ENCODE measurements around the gene ADGRG6.
A peak's percentile ranks its signal among the peaks of the same experiment; 100 is the strongest.

Gene ADGRG6

DNA sequence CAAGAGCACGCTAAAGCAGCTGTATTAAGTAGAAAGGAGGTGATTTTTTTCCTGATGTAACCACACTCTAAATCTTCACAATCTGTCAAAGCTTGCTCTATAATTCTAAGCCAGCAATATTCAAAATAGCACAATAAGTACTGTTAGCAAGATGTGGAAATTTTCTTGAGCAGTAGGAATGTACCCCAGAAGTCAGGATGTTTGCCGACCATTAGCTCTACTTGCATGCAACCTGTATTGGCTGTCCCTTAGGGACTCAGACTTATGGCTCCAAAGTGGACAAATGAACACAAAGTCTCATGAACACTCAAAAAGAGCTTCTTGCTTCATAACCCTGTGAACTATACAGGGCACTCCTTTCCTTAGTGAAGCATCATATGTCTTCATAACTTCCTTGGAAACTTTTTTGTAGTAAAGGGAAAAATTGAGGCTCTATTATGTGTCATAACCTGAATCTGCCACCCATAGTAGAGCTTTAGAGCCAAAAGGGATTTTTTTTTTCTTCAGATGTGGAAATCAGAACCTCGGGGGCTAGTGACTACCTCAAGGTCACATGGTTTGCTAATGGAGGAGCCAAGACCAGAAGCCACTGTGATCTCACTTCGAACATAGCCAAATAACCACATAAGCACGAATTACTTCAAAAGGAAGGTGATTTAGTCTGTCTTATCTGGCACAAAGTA lies 54.5 kb downstream of the ADGRG6 start:
- Histone ChIP-seq H2AFZ (ENCODE audit: low read length) (peak overlapping the region; percentile 62; the same call in 1 of the 2 replicates), H3F3A (ENCODE audit: low read depth) (peaks cover 9% of the 10 kb centered on the region), H3K9ac (ENCODE audit: low read depth, low read length, poor library complexity, severe bottlenecking) (peak overlapping the region; percentile 15), H3K27me3 (ENCODE audit: insufficient read depth, low read length, poor library complexity, severe bottlenecking) (no peaks in the 10 kb centered on the region), H3K9me2 (replicated peaks; ENCODE audit: low read depth, low read length) (no peaks in the 10 kb centered on the region), H3K4me2 (ENCODE audit: low read depth, low read length, poor library complexity, severe bottlenecking) (peak overlapping the region; percentile 66), H3K4me3 (ENCODE audit: low read length, poor library complexity, severe bottlenecking) (peak overlapping the region; percentile 58), H3K36me3 (ENCODE audit: insufficient read depth, low read length) (no peaks in the 10 kb centered on the region), H3K79me2 (ENCODE audit: insufficient read depth, low read length) (no peaks in the 10 kb centered on the region), H3K9me3 (ENCODE audit: insufficient read depth, low read depth, low read length) (no peaks in the 10 kb centered on the region), H4K20me1 (ENCODE audit: insufficient read depth, low read length, poor library complexity, severe bottlenecking) (no peaks in the 10 kb centered on the region), H3K4me1 (ENCODE audit: insufficient read depth, low read length, poor library complexity, severe bottlenecking) (peaks cover 56% of the 10 kb centered on the region)
- TF ChIP-seq EZH2phosphoT487 (IDR thresholded peaks at IDR 0.05; ENCODE audit: borderline replicate concordance): no peak
- TF ChIP-seq, protein P1, sequence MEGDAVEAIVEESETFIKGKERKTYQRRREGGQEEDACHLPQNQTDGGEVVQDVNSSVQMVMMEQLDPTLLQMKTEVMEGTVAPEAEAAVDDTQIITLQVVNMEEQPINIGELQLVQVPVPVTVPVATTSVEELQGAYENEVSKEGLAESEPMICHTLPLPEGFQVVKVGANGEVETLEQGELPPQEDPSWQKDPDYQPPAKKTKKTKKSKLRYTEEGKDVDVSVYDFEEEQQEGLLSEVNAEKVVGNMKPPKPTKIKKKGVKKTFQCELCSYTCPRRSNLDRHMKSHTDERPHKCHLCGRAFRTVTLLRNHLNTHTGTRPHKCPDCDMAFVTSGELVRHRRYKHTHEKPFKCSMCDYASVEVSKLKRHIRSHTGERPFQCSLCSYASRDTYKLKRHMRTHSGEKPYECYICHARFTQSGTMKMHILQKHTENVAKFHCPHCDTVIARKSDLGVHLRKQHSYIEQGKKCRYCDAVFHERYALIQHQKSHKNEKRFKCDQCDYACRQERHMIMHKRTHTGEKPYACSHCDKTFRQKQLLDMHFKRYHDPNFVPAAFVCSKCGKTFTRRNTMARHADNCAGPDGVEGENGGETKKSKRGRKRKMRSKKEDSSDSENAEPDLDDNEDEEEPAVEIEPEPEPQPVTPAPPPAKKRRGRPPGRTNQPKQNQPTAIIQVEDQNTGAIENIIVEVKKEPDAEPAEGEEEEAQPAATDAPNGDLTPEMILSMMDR (conservative IDR thresholded peaks at IDR 0.05; ENCODE audit: low read length): no peak

DNA sequence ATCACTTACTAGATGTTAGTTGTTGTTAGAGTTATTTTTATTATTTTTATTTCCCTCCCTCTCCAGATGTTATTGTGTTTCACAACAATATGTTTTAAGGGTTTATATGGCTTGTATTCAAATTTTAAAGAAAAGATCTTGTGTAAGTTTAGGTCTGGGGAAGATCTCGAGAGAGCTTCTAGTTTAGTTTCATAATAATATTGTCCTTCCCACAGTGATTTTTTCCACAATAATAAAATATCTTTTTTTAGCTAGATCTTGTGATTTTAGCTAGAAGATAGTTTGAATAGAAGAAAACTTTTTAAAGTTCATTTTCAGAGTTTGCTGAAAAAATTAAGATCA lies 55.0 kb downstream of the ADGRG6 start:
- peaks cover 9% of the 10 kb centered on the region for H3F3A ChIP-seq (ENCODE audit: low read depth)
- H2AFZ ChIP-seq (ENCODE audit: low read length): no peak overlapping the region
- H3K4me1 ChIP-seq (ENCODE audit: insufficient read depth, low read length, poor library complexity, severe bottlenecking): peaks cover 57% of the 10 kb centered on the region
- H3K27me3 ChIP-seq (ENCODE audit: insufficient read depth, low read length, poor library complexity, severe bottlenecking): no peaks in the 10 kb centered on the region
- H3K9me3 ChIP-seq (ENCODE audit: insufficient read depth, low read depth, low read length): no peaks in the 10 kb centered on the region
- H3K79me2 ChIP-seq (ENCODE audit: insufficient read depth, low read length): no peaks in the 10 kb centered on the region
- no peak overlapping the region for H3K4me3 ChIP-seq (ENCODE audit: low read length, poor library complexity, severe bottlenecking)
- H3K9ac ChIP-seq (ENCODE audit: low read depth, low read length, poor library complexity, severe bottlenecking): no peak overlapping the region
- H3K9me2 ChIP-seq (replicated peaks; ENCODE audit: low read depth, low read length): no peaks in the 10 kb centered on the region
- no peaks in the 10 kb centered on the region for H4K20me1 ChIP-seq (ENCODE audit: insufficient read depth, low read length, poor library complexity, severe bottlenecking)
- no peaks in the 10 kb centered on the region for H3K36me3 ChIP-seq (ENCODE audit: insufficient read depth, low read length)
- H3K4me2 ChIP-seq (ENCODE audit: low read depth, low read length, poor library complexity, severe bottlenecking): peak overlapping the region; percentile 66
- TF ChIP-seq, protein P1 (conservative IDR thresholded peaks at IDR 0.05; ENCODE audit: low read length): no peak
- TF ChIP-seq EZH2phosphoT487 (IDR thresholded peaks at IDR 0.05; ENCODE audit: borderline replicate concordance): no peak

DNA sequence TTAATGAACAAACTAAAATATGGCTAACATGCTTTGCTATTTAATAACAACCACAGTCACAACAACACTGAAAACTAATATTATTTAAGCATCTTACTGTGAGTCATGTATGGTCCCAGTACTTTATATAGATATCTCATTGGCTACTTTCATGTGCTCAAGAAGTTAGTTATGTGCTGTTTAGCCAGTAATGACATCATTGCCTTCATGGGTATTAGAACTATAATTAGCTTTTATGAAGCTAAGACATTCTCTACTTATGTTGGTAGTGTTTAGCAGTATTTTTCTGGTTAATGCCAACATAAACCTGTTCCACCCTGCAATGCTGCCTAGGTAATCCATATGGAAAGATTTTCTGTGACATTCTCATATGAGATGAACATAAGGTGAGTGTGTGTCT lies 56.1 kb downstream of the ADGRG6 start:
- no peaks in the 10 kb centered on the region for H3K9me3 ChIP-seq (ENCODE audit: insufficient read depth, low read depth, low read length)
- H3K4me1 ChIP-seq (ENCODE audit: insufficient read depth, low read length, poor library complexity, severe bottlenecking): peaks cover 57% of the 10 kb centered on the region
- H3F3A ChIP-seq (ENCODE audit: low read depth): peaks cover 9% of the 10 kb centered on the region
- H3K79me2 ChIP-seq (ENCODE audit: insufficient read depth, low read length): no peaks in the 10 kb centered on the region
- no peak overlapping the region for H3K9ac ChIP-seq (ENCODE audit: low read depth, low read length, poor library complexity, severe bottlenecking)
- no peak overlapping the region for H3K4me2 ChIP-seq (ENCODE audit: low read depth, low read length, poor library complexity, severe bottlenecking)
- no peak overlapping the region for H2AFZ ChIP-seq (ENCODE audit: low read length)
- H3K36me3 ChIP-seq (ENCODE audit: insufficient read depth, low read length): no peaks in the 10 kb centered on the region
- H3K9me2 ChIP-seq (replicated peaks; ENCODE audit: low read depth, low read length): no peaks in the 10 kb centered on the region
- H4K20me1 ChIP-seq (ENCODE audit: insufficient read depth, low read length, poor library complexity, severe bottlenecking): no peaks in the 10 kb centered on the region
- TF ChIP-seq, protein P1 (conservative IDR thresholded peaks at IDR 0.05; ENCODE audit: low read length): no peak
- TF ChIP-seq EZH2phosphoT487 (IDR thresholded peaks at IDR 0.05; ENCODE audit: borderline replicate concordance): no peak
- no peaks in the 10 kb centered on the region for H3K27me3 ChIP-seq (ENCODE audit: insufficient read depth, low read length, poor library complexity, severe bottlenecking)
- H3K4me3 ChIP-seq (ENCODE audit: low read length, poor library complexity, severe bottlenecking): no peak overlapping the region
